ENCODE results near the gene RBM22. TPM values are rescaled to one million over a fixed set of nuclear protein-coding genes. Genes with fewer than 3 reads are reported as not detected.

The RBM22 gene
- total RNA-seq, 1 donor from 2014 or later = 74.0 TPM

- ChIA-PET POLR2A (no interaction called here), CTCF (no interaction called here)
- H3K9me3 Mint-ChIP-seq = no peaks in the 10 kb centered on the region
- H3K4me3 Mint-ChIP-seq = no peak overlapping the region
- ATAC-seq (ENCODE audit: low read depth) (no peak), DNase-seq (no peak)
- H3K36me3 Mint-ChIP-seq (ENCODE audit: low read depth) = peaks cover 30% of the 10 kb centered on the region
- H3K27me3 Mint-ChIP-seq = no peaks in the 10 kb centered on the region
- no peak overlapping the region for H3K27ac Mint-ChIP-seq
- intact Hi-C loops (cut with micrococcal nuclease) = no loop called here
- no peaks in the 10 kb centered on the region for H3K4me1 Mint-ChIP-seq
- TF ChIP-seq, protein P1, sequence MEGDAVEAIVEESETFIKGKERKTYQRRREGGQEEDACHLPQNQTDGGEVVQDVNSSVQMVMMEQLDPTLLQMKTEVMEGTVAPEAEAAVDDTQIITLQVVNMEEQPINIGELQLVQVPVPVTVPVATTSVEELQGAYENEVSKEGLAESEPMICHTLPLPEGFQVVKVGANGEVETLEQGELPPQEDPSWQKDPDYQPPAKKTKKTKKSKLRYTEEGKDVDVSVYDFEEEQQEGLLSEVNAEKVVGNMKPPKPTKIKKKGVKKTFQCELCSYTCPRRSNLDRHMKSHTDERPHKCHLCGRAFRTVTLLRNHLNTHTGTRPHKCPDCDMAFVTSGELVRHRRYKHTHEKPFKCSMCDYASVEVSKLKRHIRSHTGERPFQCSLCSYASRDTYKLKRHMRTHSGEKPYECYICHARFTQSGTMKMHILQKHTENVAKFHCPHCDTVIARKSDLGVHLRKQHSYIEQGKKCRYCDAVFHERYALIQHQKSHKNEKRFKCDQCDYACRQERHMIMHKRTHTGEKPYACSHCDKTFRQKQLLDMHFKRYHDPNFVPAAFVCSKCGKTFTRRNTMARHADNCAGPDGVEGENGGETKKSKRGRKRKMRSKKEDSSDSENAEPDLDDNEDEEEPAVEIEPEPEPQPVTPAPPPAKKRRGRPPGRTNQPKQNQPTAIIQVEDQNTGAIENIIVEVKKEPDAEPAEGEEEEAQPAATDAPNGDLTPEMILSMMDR (IDR thresholded peaks at IDR 0.05) = no peak
Observed at GRCh38 chr5:150648294-150649107, 52.4 kb downstream of the RBM22 start.

GRCh38 chr5:150647275-150648251, 53.3 kb downstream of the RBM22 start:
- ATAC-seq (ENCODE audit: low read depth) = no peak
- Mint-ChIP-seq H3K4me3 (no peak overlapping the region), H3K4me1 (no peaks in the 10 kb centered on the region), H3K36me3 (ENCODE audit: low read depth) (peaks cover 30% of the 10 kb centered on the region), H3K27me3 (no peaks in the 10 kb centered on the region), H3K9me3 (no peaks in the 10 kb centered on the region), H3K27ac (no peak overlapping the region)
- intact Hi-C loops (cut with micrococcal nuclease) = no loop called here
- ChIA-PET POLR2A (no interaction called here), CTCF (no interaction called here)
- TF ChIP-seq, protein P1 (IDR thresholded peaks at IDR 0.05) = no peak
- DNase-seq = no peak

DNA sequence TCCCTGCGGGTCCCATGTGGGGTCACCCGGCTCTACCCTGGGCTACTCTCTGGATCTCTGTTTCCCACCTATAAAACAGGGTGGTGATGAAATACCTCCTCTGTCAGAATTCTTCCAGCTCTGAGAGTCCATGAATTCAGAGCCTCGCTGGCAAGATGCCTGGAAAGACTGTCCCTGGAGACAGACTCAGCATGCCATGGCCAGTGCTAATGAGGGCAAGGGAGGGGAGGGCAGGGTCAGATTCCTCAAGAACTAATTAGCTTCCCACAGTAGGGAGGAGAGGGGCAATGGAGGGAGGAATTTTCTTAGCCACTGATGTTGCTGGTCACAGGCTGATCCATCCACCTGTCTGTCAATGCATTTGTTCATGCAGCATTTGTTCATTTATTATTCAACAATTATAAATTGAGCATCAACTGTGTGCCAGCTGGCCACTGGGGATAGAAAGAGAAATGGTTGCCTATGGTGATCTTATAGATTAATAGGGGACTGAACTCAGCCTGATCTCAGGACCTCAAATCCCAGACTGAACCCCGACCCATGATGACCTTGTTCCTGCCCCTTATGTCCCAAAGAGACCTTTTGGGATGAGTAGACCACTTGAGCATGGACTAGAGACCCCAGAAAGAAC, 55.7 kb downstream of the RBM22 start:
- DNase-seq = no peak
- Mint-ChIP-seq H3K27me3 (no peaks in the 10 kb centered on the region), H3K27ac (no peak overlapping the region), H3K9me3 (no peaks in the 10 kb centered on the region), H3K36me3 (ENCODE audit: low read depth) (peaks cover 29% of the 10 kb centered on the region), H3K4me3 (no peak overlapping the region), H3K4me1 (no peaks in the 10 kb centered on the region)
- ChIA-PET POLR2A (interaction anchor here (0.7 kb wide), 1 partner anchor 9 kb away, joined by 4 read pairs; no protein-coding TSS in a partner anchor), CTCF (no interaction called here)
- TF ChIP-seq, protein P1 (IDR thresholded peaks at IDR 0.05) = no peak
- no peak for ATAC-seq (ENCODE audit: low read depth)
- intact Hi-C loops (cut with micrococcal nuclease) = no loop called here

DNA sequence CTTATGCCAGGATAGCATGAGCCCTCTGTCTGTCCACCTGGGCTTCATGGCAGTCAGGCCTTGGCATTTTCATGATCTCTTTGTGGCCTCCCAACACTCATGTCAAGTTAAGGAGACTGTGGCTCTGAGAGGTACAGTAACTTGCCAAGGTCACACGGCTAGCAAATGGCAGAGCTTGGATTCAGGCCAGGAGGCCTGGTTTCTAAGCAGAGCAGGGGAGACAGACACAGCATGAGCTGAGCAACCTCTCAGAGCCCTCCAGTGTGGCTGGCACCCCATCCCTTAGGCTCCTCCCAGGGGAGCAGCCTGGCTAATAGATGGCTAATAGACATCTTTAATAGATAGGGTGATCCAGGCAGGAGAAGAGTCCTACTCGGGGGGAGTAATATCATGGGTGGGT, 56.3 kb downstream of the RBM22 start:
- intact Hi-C loops (cut with micrococcal nuclease) = loop anchor here (5.0 kb wide), 1 partner anchor 37 kb away; no protein-coding TSS in a partner anchor
- CTCF ChIA-PET = no interaction called here
- Mint-ChIP-seq H3K4me1 (no peaks in the 10 kb centered on the region), H3K27ac (no peak overlapping the region), H3K27me3 (no peaks in the 10 kb centered on the region), H3K4me3 (no peak overlapping the region), H3K9me3 (no peaks in the 10 kb centered on the region), H3K36me3 (ENCODE audit: low read depth) (peaks cover 23% of the 10 kb centered on the region)
- TF ChIP-seq, protein P1 (IDR thresholded peaks at IDR 0.05) = no peak
- no peak for DNase-seq
- POLR2A ChIA-PET = no interaction called here
- ATAC-seq (ENCODE audit: low read depth) = no peak
